Loucy (cell line): ENCODE results near the gene PAX3.

Source experiments
- EZH2phosphoT487 ChIP-seq: fragments of 200-600 bp; IDR thresholded peaks from 2 replicates; pipeline ENCODE4 v1.6.1; 2018; ENCODE audit warnings: antibody characterized with exemption, mild to moderate bottlenecking, moderate library complexity, borderline replicate concordance
- TF ChIP-seq, protein P1 (sequence below): fragments of 200-600 bp; sonication (generic); conservative IDR thresholded peaks from 2 replicates; pipeline ENCODE4 v1.5.1; 2014; ENCODE audit warnings: mild to moderate bottlenecking, antibody characterized with exemption, low read length

GRCh38 chr2:222193328-222193983 lies 105.3 kb downstream of the PAX3 start:
- TF ChIP-seq, protein P1, sequence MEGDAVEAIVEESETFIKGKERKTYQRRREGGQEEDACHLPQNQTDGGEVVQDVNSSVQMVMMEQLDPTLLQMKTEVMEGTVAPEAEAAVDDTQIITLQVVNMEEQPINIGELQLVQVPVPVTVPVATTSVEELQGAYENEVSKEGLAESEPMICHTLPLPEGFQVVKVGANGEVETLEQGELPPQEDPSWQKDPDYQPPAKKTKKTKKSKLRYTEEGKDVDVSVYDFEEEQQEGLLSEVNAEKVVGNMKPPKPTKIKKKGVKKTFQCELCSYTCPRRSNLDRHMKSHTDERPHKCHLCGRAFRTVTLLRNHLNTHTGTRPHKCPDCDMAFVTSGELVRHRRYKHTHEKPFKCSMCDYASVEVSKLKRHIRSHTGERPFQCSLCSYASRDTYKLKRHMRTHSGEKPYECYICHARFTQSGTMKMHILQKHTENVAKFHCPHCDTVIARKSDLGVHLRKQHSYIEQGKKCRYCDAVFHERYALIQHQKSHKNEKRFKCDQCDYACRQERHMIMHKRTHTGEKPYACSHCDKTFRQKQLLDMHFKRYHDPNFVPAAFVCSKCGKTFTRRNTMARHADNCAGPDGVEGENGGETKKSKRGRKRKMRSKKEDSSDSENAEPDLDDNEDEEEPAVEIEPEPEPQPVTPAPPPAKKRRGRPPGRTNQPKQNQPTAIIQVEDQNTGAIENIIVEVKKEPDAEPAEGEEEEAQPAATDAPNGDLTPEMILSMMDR, result no peak
- TF ChIP-seq EZH2phosphoT487, result no peak
